GM21825 (cell line): ENCODE results near the gene SSTR1.

Experiments used
- ATAC-seq: cut with Tn5 transposase; IDR thresholded peaks from one replicate; pipeline ENCODE4 v1.9.1; 2021; ENCODE audit warnings: mild to moderate bottlenecking, moderate library complexity; ENCODE audit not compliant: unreplicated experiment

Gene SSTR1

GRCh38 chr14:38233218-38233617, 25.5 kb downstream of the SSTR1 start:
- no peak for ATAC-seq

GRCh38 chr14:38238332-38238731, 30.6 kb downstream of the SSTR1 start:
- no peak for ATAC-seq

GRCh38 chr14:38238878-38239277, 31.2 kb downstream of the SSTR1 start:
- no peak for ATAC-seq

DNA sequence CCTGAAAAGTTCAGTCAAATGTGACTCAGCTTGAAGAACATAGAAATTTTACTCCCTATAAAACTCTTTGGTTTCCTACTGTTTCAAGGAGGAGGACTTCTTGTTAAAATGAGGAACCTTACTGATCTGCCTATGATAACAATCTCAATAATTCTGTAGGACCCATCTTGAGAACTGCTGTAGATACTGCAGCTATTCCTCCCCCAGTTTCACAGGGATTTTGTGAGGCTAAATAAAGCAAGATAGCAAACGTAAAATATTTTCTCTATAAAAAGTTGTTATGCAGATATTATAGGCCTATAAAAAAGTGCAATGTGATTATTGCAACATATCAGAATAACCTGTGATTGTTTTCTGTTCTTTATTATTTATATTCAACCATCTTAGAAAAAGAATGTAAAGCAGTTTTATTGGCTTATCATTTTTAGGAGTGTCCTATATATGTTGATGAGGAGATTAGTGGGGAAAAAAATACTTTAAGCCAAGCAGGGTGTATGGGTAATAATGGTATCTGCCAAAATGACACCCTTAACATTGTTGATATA, 36.1 kb downstream of the SSTR1 start:
- no peak for ATAC-seq

DNA sequence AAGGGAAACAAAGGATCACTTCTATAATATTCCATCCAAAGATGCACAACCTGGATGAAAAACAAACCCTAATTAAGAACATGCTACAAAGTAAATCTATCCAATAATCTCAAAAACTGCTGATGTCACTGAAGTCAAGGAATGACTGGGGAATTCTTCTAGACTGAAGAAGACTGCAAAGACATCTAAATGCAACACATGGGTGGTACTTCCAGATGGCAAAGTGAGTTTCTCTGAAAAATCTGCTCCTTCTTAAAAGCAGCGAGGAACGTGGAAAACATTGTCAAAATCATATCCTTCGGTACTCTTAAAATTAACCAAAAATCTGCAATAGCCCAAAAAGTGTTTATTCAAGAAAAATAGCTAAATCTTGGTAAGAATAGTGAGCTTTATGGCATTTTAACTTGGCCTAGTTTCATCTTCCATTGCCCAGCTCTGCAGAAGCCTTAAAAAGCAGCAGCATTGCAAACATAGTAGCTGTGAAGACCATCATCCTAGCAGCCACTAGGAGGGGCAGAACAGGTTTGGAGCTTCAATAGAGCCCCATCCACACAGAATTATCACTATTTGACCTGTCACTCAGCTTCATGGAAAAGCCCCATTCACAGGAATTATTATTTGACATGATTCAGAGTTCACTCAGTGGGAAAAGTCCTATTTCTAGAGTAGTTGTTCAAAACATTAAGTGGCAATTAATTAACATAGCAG, 40.8 kb downstream of the SSTR1 start:
- ATAC-seq: no peak

DNA sequence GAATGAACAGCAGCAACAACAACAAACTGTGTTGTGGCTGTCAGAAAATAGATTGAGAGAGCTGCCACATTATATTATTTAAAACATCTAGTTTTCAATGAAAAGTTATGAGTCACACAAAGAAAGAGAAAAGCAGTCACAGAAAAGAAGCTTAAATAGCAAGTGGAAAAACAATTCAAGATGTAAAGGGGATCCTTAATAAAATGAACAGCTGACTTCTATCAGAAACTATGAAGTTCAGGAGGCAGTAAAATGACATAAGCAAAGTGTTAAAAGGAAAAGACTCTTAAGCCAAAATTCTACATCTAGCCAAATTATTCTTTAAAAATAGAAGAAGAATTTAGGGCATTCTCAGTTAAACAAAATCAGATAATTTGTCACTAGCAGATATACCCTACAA, 42.6 kb downstream of the SSTR1 start:
- ATAC-seq: no peak

- no peak for ATAC-seq
Observed at GRCh38 chr14:38252066-38252710, 44.5 kb downstream of the SSTR1 start.

DNA sequence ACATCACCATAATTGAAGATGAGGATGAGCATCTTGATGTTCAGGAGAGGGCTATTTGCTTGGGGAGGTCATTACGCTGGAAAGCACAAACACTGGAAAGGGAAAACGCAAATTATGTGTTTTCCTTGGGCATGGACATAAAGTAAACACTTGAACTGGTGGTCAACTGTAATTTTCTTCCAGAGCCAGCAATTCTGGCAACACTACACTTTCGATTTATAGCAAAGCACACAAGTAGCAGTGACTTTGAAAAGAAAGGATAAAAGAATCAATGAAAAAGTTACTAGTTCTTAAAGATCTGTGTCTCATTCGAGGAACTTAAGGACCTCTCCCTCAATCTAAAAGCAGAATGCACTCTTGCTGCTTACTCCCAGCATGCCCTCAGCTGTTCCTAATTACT, 46.0 kb downstream of the SSTR1 start:
- ATAC-seq: no peak

- ATAC-seq: no peak
Observed at GRCh38 chr14:38254571-38255407, 47.1 kb downstream of the SSTR1 start.

GRCh38 chr14:38255408-38255672, 47.6 kb downstream of the SSTR1 start:
- ATAC-seq: no peak

DNA sequence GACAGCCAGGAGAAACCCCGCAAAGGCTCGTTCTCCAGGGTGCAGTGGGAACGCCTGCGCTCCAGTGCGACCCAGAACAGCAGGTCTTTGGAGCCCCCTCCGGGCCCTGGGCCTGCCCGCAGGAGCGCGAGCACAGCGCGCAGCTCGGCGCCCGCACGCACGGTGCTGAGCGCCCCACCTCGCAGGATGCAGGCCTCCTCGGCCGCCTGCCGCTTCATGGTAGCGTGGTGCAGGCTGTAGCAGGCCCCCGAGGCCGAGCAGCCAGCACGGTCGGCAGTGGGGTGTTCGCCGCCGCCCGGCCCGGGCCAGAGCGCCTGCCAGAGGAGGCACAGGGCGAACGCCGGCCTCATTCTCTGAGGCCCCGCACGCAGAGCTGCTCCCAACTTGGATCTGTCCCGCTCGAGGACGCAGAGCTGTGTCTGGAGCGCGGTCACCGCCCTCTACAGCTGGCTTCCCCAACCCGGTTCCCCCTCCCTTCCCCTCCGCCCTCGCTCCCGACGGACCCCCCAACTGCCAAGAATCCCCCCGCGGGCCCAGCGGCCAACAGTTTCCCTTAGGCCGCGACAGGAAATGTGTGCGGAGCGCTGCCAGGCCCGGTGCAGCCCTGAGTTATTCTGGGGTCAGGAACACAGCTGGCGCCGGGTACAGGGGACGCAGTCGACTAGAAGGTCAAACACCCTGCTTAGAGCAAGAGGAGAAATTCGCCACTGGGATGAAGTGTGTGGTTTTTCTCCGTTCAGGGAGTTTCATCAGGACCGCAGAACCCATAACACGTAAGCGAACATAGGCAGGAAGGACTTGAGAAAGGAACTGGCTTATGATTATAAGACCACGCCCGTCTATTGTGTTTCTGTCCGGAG, 48.2 kb downstream of the SSTR1 start, which contains the start of gene CLEC14A:
Gene CLEC14A, minus strand, starts transcription at position 421 of the 860 bp plus-strand sequence. Its CDS starts 71 bp downstream, at position 350.
- ATAC-seq: no peak

- no peak for ATAC-seq
Observed at GRCh38 chr14:38256533-38256840, 48.8 kb downstream of the SSTR1 start.

- ATAC-seq: no peak
Observed at GRCh38 chr14:38257507-38257906, 49.8 kb downstream of the SSTR1 start.

DNA sequence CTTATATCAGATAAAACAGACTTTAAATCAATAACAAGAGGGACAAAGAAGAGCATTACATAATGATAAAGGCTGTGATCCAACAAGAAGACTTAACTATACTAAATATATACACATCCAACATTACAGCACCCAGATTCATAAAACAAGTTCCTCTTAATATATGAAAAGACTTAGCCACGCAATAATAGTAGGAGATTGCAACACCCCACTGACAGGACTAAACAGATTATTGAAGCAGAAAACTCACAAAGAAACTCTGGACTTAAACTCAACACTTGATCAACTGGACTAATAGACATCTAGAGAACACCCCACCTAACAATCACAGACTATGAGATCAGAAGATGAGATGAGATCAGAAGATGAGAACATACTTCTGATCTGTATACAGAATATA, 53.9 kb downstream of the SSTR1 start:
- no peak for ATAC-seq
